Stomach (tissue), 4 donors: ENCODE measurements around the gene ATP2A2.

ENCODE experiments used
- EP300 ChIP-seq: sonication (generic); formaldehyde crosslinking; IDR thresholded peaks from one replicate; pipeline ENCODE4 v1.6.1; 2017; ENCODE audit warnings: antibody characterized with exemption
- POLR2A ChIP-seq, 4 donors: fragments of 450-650 bp; IDR thresholded peaks; one replicate each; pipeline ENCODE4 v1.6.1; 2016; ENCODE audit warnings: antibody characterized with exemption in 4 of 4, control low read depth in 2 of 4, mild to moderate bottlenecking in 1 of 4, moderate library complexity in 1 of 4
- POLR2AphosphoS5 ChIP-seq, 3 donors: sonication (generic); formaldehyde crosslinking; IDR thresholded peaks; one replicate each; pipeline ENCODE4 v1.6.1; 2016; ENCODE audit warnings: antibody characterized with exemption in 3 of 3
- TF ChIP-seq, protein P1 (sequence below), 7 experiments: fragments of 450-650 bp in 4 of 7; fragments of 200-600 bp in 3 of 7; sonication (generic) in 3 of 7; IDR thresholded peaks; one replicate each; pipeline ENCODE4 v1.5.1; 2016 to 2019; ENCODE audit warnings: antibody characterized with exemption in 7 of 7, control low read depth in 2 of 7, mild to moderate bottlenecking in 1 of 7

DNA sequence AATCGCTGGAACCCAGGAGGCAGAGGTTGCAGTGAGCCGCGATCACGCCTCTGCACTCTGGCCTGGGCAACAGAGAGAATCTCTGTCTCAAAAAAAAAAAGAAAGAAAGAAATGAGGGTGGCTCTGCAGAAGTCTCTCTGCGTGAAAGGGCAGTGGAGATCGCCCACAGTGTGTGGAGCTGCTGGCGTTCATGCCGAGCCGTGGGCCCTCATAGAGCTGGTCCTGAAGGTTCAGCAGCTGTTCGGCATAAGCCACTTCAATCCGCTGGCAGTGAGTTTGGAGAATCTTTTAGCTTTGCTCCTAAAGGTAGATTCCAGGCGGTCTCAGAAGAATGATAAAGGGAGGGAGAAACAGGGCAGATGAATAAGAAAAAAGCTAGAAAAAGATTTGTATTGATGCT, 36.7 kb upstream of the ATP2A2 start:
- TF ChIP-seq, protein P1, sequence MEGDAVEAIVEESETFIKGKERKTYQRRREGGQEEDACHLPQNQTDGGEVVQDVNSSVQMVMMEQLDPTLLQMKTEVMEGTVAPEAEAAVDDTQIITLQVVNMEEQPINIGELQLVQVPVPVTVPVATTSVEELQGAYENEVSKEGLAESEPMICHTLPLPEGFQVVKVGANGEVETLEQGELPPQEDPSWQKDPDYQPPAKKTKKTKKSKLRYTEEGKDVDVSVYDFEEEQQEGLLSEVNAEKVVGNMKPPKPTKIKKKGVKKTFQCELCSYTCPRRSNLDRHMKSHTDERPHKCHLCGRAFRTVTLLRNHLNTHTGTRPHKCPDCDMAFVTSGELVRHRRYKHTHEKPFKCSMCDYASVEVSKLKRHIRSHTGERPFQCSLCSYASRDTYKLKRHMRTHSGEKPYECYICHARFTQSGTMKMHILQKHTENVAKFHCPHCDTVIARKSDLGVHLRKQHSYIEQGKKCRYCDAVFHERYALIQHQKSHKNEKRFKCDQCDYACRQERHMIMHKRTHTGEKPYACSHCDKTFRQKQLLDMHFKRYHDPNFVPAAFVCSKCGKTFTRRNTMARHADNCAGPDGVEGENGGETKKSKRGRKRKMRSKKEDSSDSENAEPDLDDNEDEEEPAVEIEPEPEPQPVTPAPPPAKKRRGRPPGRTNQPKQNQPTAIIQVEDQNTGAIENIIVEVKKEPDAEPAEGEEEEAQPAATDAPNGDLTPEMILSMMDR (IDR thresholded peaks at IDR 0.05): no peak
- TF ChIP-seq POLR2AphosphoS5 (IDR thresholded peaks at IDR 0.05) (no peak), POLR2A (IDR thresholded peaks at IDR 0.05) (no peak), EP300 (no peak)
